DND-41 (cell line): ENCODE measurements around the gene PRR23E.

ENCODE experiments used
- ATAC-seq: fragments of 200-7000 bp; cut with Tn5 transposase; 3 replicates; pipeline ENCODE4 v1.9.1; 2021; ENCODE audit warnings: low read depth; ENCODE audit not compliant: insufficient read depth
- DNase-seq: peaks from one replicate; pipeline ENCODE4 v3.0.0-alpha.2; 2020
- H2AFZ ChIP-seq: 2 replicates; pipeline ENCODE4 v1.6.0; 2012; ENCODE audit warnings: low read depth, low read length
- H3K27ac ChIP-seq: 2 replicates; pipeline ENCODE4 v1.5.1; 2012; ENCODE audit warnings: low read length, inconsistent platforms
- H3K27me3 ChIP-seq: fragments of 200-600 bp; sonication (generic); 2 replicates; pipeline ENCODE4 v1.6.0; 2012; ENCODE audit warnings: low read length, mild to moderate bottlenecking, inconsistent platforms; ENCODE audit not compliant: insufficient read depth, poor library complexity
- H3K36me3 ChIP-seq: 2 replicates; pipeline ENCODE4 v1.5.1; 2012; ENCODE audit warnings: low read length, inconsistent platforms; ENCODE audit not compliant: insufficient read depth
- H3K4me1 ChIP-seq: 2 replicates; pipeline ENCODE4 v1.5.1; 2012; ENCODE audit warnings: mild to moderate bottlenecking, low read length; ENCODE audit not compliant: insufficient read depth
- H3K4me2 ChIP-seq: 2 replicates; pipeline ENCODE4 v1.6.0; 2012; ENCODE audit warnings: mild to moderate bottlenecking, moderate library complexity, low read length, inconsistent platforms; ENCODE audit not compliant: insufficient read depth
- H3K4me3 ChIP-seq, 2 experiments: fragments of 200-600 bp in 1 of 2; shearing (Covaris generic) in 1 of 2; 2 replicates each; pipeline ENCODE4 v1.5.1; 2012 to 2016; ENCODE audit warnings: inconsistent platforms in 2 of 2, low read length in 2 of 2, mild to moderate bottlenecking in 2 of 2, low read depth in 1 of 2, moderate library complexity in 1 of 2
- H3K79me2 ChIP-seq: 2 replicates; pipeline ENCODE4 v1.6.0; 2012; ENCODE audit warnings: low read length, inconsistent platforms; ENCODE audit not compliant: insufficient read depth
- H3K9ac ChIP-seq: 2 replicates; pipeline ENCODE4 v1.6.0; 2012; ENCODE audit warnings: low read depth, mild to moderate bottlenecking, inconsistent platforms, low read length, moderate library complexity
- H3K9me3 ChIP-seq: 2 replicates; pipeline ENCODE4 v1.5.1; 2012; ENCODE audit warnings: low read length, moderate library complexity, mild to moderate bottlenecking, inconsistent platforms; ENCODE audit not compliant: insufficient read depth, severe bottlenecking
- H4K20me1 ChIP-seq: 2 replicates; pipeline ENCODE4 v1.6.0; 2012; ENCODE audit warnings: low read length; ENCODE audit not compliant: insufficient read depth
- EZH2 ChIP-seq: IDR thresholded peaks from 3 replicates; pipeline ENCODE4 v1.6.1; 2012; ENCODE audit warnings: borderline replicate concordance, low read depth, mild to moderate bottlenecking, moderate library complexity, low read length, inconsistent platforms; ENCODE audit not compliant: severe bottlenecking
- TF ChIP-seq, protein P1 (sequence below): IDR thresholded peaks from 2 replicates; pipeline ENCODE4 v1.5.1; 2012; ENCODE audit warnings: borderline replicate concordance, low read length, moderate library complexity, mild to moderate bottlenecking; ENCODE audit not compliant: poor library complexity, severe bottlenecking; ENCODE audit errors: extremely low read depth

PRR23E gene

DNA sequence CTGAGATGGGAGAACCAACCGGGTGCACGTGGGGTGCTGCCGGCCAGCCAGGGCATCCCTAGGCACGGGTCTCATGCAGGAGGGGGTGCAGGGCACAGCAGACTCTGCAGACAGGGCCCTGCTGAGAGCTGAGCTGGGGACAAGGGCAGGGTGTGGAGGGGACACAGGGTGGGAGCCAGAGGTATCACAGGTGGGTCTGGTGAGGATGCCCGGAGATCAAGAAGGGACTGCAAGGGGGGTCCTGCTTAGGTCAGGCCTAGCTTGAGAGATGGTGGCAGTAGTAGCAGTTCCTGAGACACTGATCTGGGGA, 39.5 kb upstream of the PRR23E start:
- no peaks in the 10 kb centered on the region for H3K4me1 ChIP-seq
- no peak overlapping the region for H3K9ac ChIP-seq
- no peak overlapping the region for H3K4me3 ChIP-seq
- H3K36me3 ChIP-seq, result no peaks in the 10 kb centered on the region
- H3K79me2 ChIP-seq, result no peaks in the 10 kb centered on the region
- H4K20me1 ChIP-seq, result 0 out of 2 replicates have a peak, but pooled peaks cover 3% of the 10 kb centered on the region
- H3K27ac ChIP-seq, result no peak overlapping the region
- no peak overlapping the region for H3K4me2 ChIP-seq
- ATAC-seq, result no peak
- no peak for DNase-seq
- H2AFZ ChIP-seq, result no peak overlapping the region
- H3K27me3 ChIP-seq, result no peaks in the 10 kb centered on the region
- TF ChIP-seq, protein P1, sequence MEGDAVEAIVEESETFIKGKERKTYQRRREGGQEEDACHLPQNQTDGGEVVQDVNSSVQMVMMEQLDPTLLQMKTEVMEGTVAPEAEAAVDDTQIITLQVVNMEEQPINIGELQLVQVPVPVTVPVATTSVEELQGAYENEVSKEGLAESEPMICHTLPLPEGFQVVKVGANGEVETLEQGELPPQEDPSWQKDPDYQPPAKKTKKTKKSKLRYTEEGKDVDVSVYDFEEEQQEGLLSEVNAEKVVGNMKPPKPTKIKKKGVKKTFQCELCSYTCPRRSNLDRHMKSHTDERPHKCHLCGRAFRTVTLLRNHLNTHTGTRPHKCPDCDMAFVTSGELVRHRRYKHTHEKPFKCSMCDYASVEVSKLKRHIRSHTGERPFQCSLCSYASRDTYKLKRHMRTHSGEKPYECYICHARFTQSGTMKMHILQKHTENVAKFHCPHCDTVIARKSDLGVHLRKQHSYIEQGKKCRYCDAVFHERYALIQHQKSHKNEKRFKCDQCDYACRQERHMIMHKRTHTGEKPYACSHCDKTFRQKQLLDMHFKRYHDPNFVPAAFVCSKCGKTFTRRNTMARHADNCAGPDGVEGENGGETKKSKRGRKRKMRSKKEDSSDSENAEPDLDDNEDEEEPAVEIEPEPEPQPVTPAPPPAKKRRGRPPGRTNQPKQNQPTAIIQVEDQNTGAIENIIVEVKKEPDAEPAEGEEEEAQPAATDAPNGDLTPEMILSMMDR, result no peak
- TF ChIP-seq EZH2, result no peak
- H3K9me3 ChIP-seq, result no peaks in the 10 kb centered on the region

- DNase-seq (no peak), ATAC-seq (no peak)
- peaks cover 8% of the 10 kb centered on the region; the same call in 1 of the 2 replicates for H4K20me1 ChIP-seq
- no peak overlapping the region for H3K27ac ChIP-seq
- no peaks in the 10 kb centered on the region for H3K36me3 ChIP-seq
- no peaks in the 10 kb centered on the region for H3K27me3 ChIP-seq
- H3K4me1 ChIP-seq, result no peaks in the 10 kb centered on the region
- H2AFZ ChIP-seq, result no peak overlapping the region
- no peak overlapping the region for H3K9ac ChIP-seq
- H3K9me3 ChIP-seq, result no peaks in the 10 kb centered on the region
- no peak overlapping the region for H3K4me3 ChIP-seq
- TF ChIP-seq, protein P1, result no peak
- TF ChIP-seq EZH2, result no peak
- H3K79me2 ChIP-seq, result no peaks in the 10 kb centered on the region
- H3K4me2 ChIP-seq, result no peak overlapping the region
Measured at GRCh38 chr3:127156338-127157050, 36.4 kb upstream of the PRR23E start.

DNA sequence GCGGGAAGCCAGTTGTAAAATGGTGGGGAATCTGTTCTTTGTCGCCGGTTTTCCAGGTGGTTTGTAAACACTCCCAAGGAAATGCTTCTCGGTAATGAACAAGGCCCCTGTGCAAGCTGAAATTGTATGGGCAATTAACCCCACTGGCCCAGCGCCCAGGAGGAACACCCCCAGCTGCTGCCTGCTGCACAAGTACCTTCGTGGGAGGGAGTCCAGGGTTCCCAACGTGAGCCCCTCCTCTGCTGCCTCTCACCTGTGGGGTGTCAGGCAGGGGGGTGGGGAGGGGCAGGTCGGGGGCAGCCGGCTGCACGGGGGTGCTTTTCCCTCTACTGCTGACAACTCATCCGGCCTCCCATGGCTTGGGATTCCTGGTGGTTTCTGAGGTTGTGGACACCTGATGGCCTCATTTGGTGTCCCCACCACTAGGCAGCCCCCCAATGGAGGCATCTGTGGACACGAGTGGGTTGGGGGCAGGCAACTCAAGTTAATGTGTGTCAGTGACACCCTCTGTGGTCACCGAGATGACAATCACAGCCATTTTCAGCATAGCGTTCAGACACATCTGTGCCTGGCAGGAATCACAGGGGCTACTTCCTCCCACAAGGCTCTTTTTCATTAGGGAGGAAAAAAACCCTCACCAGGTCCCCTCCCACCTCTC, 35.6 kb upstream of the PRR23E start:
- no peaks in the 10 kb centered on the region for H3K4me1 ChIP-seq
- no peaks in the 10 kb centered on the region for H3K36me3 ChIP-seq
- H3K79me2 ChIP-seq, result no peaks in the 10 kb centered on the region
- H3K9ac ChIP-seq, result no peak overlapping the region
- H4K20me1 ChIP-seq, result peaks cover 8% of the 10 kb centered on the region; the same call in 1 of the 2 replicates
- H3K9me3 ChIP-seq, result no peaks in the 10 kb centered on the region
- H3K27me3 ChIP-seq, result no peaks in the 10 kb centered on the region
- H3K27ac ChIP-seq, result no peak overlapping the region
- no peak overlapping the region for H3K4me3 ChIP-seq
- DNase-seq (no peak), ATAC-seq (no peak)
- H2AFZ ChIP-seq, result no peak overlapping the region
- no peak overlapping the region for H3K4me2 ChIP-seq
- TF ChIP-seq EZH2, result no peak
- TF ChIP-seq, protein P1, result no peak
